Heart right ventricle (tissue), 16 donors: ENCODE measurements around the gene KREMEN1. TPM values are rescaled to one million over a fixed set of nuclear protein-coding genes. Genes with fewer than 3 reads are reported as not detected.

Experiments used
- ATAC-seq, 8 donors: fragments of 200-7000 bp; cut with Tn5 transposase; one replicate each; pipeline ENCODE4 v1.9.1; 2020; ENCODE audit warnings: mild to moderate bottlenecking in 8 of 8, moderate library complexity in 8 of 8, moderate number of reproducible peaks in 1 of 8
- DNase-seq, 2 donors: peaks; one replicate each; pipeline ENCODE4 v3.0.0-alpha.2; 2020
- H3K27ac ChIP-seq, 10 donors: fragments of 200-600 bp; sonication (generic) in 2 of 10; one replicate each; pipeline versions ENCODE4 v1.5.0 to v1.8.0; 2020 to 2022; ENCODE audit warnings: mild to moderate bottlenecking in 3 of 10
- H3K27me3 ChIP-seq, 7 donors: fragments of 200-600 bp; one replicate each; pipeline ENCODE4 v1.8.0; 2021 to 2022; ENCODE audit warnings: mild to moderate bottlenecking in 2 of 7
- H3K36me3 ChIP-seq, 9 donors: fragments of 200-600 bp; sonication (generic) in 1 of 9; one replicate each; pipeline versions ENCODE4 v1.5.0 to v1.8.0; 2020 to 2022; ENCODE audit warnings: mild to moderate bottlenecking in 2 of 9
- H3K4me1 ChIP-seq, 9 donors: fragments of 200-600 bp; sonication (generic) in 1 of 9; one replicate each; pipeline versions ENCODE4 v1.5.0 to v1.8.0; 2020 to 2022; ENCODE audit warnings: mild to moderate bottlenecking in 4 of 9
- H3K4me3 ChIP-seq, 10 donors: fragments of 200-600 bp; sonication (generic) in 2 of 10; one replicate each; pipeline versions ENCODE4 v1.5.0 to v1.8.0; 2020 to 2022; ENCODE audit warnings: mild to moderate bottlenecking in 7 of 10, moderate library complexity in 2 of 10
- H3K9me3 ChIP-seq, 11 donors: fragments of 200-600 bp in 10 of 11; sonication (generic) in 2 of 11; one replicate each; pipeline versions ENCODE4 v1.5.0 to v1.8.0; 2013 to 2022; ENCODE audit warnings: mild to moderate bottlenecking in 2 of 11, control low read depth in 1 of 11, moderate library complexity in 1 of 11
- WGBS, 2 donors: extraction: QIAGEN DNeasy Blood & Tissue Kit; methylation state at CpG; one replicate each; pipeline ENCODE4 v1.1.7; 2013; ENCODE audit warnings: inconsistent platforms in 1 of 2; 5-methylcytosine and 5-hydroxymethylcytosine counted together
- intact Hi-C, 10 donors: fragments of 100-400 bp; cut with DNase I; formaldehyde crosslinking; loops; one replicate each; pipeline versions ENCODE4 v1.11.1 to v1.14.2; 2022
- long read RNA-seq, 3 donors: library from polyadenylated mRNA; unstranded; transcript quantifications; one replicate each; pipeline ENCODE4 v2.0.0, GENCODE V29; 2020 to 2021
- polyA plus RNA-seq, 2 donors: library from polyadenylated mRNA; stranded (reverse); fragments of 200-250 nt; gene quantifications; one replicate each; pipeline ENCODE4 v1.2.3, GENCODE V29; 2013
- total RNA-seq, 10 donors: library from RNA; stranded (reverse); fragmentation: NEBNext Ultra II Directional in 3 of 10; extraction: Animal tissue kit (Norgen Biotek cat#: 25700) in 3 of 10; gene quantifications; one replicate each; pipeline versions ENCODE4 v1.2.1 to v1.2.4, GENCODE V29; 2021 to 2023
- TF ChIP-seq, protein P1 (sequence below), 9 donors: fragments of 200-600 bp; sonication (generic) in 2 of 9; IDR thresholded peaks; one replicate each; pipeline versions ENCODE4 v1.5.0 to v1.8.0; 2021 to 2022; ENCODE audit warnings: antibody characterized with exemption in 9 of 9, mild to moderate bottlenecking in 5 of 9, moderate library complexity in 1 of 9
- donor health status: Arrhythmogenic right ventricular cardiomyopathy.
- donor health status: ischemic (EF 13 %, LVEDD 7.1; RV severe dilation, severe dysfunction).
- donor health status: healthy with polysubstance abuse.
- donor health status: DM: no; HTN: yes; CAD: no.
- donor health status: DM: no; HTN: no; CAD: no.
- donor health status: ischemic (EF 25% LVEDD 6.9; RV normal size, moderate dysfunction).
- donor health status: ischemic (EF 25% LVEDD 5.7; RV mildly dilated, moderate dysfunction).
- donor health status: healthy.
- donor health status: DM: yes; HTN: yes; CAD: no.
- donor health status: Ischemic cardiomyopathy.
- donor health status: ischemic (EF 35%, LVEDD 5.7; RV mildly dilated, moderate dysfunction).
- donor health status: nonischemic (EF 11% LVEDD 7.7; RV severe dilation, severe dysfunction).
- donor health status: DM: yes; HTN: yes; CAD: no.
- donor health status: PGD.
- donor health status: ischemic (EF 29% LVEDD 5.4; RV normal size, mild dysfunction).
- donor health status: nonischemic (EF 23%, LVEDD 6.1; RV moderate dilation, normal function).

The KREMEN1 gene, protein sequence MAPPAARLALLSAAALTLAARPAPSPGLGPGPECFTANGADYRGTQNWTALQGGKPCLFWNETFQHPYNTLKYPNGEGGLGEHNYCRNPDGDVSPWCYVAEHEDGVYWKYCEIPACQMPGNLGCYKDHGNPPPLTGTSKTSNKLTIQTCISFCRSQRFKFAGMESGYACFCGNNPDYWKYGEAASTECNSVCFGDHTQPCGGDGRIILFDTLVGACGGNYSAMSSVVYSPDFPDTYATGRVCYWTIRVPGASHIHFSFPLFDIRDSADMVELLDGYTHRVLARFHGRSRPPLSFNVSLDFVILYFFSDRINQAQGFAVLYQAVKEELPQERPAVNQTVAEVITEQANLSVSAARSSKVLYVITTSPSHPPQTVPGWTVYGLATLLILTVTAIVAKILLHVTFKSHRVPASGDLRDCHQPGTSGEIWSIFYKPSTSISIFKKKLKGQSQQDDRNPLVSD
- total RNA-seq = 10 to 100 TPM; 16.1 to 46.3 (median 37.5) TPM
- 10 to 100 TPM in 1 of 2 donors, 1 to 10 TPM in 1; 7.4 to 14.9 TPM for polyA plus RNA-seq
- long read RNA-seq, donor 1, full-length matches to known transcripts = 25 of 95 reads
- long read RNA-seq, donor 1, partial matches to known transcripts = 28 of 95 reads
- long read RNA-seq, donor 1, other reads (novel, unspliced or antisense) = 42 of 95 reads
- long read RNA-seq, donor 2, full-length matches to known transcripts = 17 of 48 reads
- long read RNA-seq, donor 2, partial matches to known transcripts = 16 of 48 reads
- long read RNA-seq, donor 2, other reads (novel, unspliced or antisense) = 15 of 48 reads
- long read RNA-seq, donor 3, full-length matches to known transcripts = 4 of 45 reads
- long read RNA-seq, donor 3, partial matches to known transcripts = 25 of 45 reads
- long read RNA-seq, donor 3, other reads (novel, unspliced or antisense) = 16 of 45 reads

DNA sequence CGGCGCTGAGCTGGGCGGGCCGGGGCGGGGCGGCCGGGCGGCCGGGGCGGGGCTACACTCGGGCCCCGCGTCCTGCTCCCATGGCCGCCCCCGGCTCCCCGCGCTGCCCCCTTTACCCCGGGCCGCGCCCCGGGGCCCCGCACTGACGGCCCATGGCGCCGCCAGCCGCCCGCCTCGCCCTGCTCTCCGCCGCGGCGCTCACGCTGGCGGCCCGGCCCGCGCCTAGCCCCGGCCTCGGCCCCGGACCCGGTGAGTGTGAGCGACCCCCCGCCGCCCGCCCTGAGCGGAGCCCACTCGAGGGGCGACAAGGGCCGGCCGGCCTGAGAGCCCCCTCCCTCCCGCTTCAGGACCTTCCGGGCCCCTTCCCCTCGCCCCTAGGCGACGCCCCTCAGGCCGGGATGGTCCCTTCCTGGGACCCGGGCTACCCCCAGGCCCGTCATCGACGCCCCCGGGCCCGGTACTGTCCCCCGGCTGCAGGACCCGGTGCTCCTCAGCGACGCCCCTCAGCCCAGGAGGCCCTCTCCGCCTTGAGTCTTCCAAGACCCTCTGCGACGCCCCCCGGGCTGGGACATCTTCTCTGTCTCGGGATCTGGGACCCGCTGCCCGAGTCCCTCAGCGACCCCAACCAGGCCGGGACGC is at the start of gene KREMEN1:
Gene KREMEN1, plus strand, starts transcription at position 57 of the 639 bp plus-strand sequence. Its CDS starts 96 bp downstream, at position 153.
- ATAC-seq = peak in 3 of 8 donors; percentile 2 to 42 (median 22)
- H3K27ac ChIP-seq = peak within 1 kb of the TSS in 8 of 10 donors; percentile 3 to 84 (median 70)

DNA sequence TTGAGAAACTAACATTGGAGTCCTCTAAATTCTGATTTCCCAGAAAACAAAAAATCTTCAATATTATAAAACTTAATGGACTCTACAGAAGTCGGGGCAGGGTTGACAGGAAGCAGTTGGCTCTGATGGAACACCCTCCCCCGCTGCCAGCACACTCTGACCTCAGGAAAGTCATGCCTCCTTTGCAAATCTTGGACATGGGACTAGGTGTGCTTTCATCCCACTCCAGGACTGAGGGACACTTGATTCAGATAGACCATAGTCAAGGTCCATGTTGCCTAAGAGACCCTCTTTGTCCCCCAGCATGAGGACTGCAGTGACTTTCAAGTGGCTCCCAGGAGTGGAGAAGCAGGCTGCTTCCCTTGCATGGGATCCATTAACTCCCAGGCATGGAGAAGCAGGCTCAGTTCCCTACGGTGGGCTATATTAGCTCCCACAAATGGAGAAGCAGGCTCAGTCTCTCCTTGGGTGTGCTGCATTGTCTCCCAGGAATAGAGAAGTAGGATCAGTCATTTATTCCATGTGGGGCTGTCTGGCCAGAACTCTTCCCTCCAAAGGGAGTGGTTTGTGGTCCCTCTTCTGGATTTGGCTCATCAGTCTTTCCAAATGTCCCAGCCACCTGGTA is 49.6 kb upstream of the KREMEN1 start:
- TF ChIP-seq, protein P1, sequence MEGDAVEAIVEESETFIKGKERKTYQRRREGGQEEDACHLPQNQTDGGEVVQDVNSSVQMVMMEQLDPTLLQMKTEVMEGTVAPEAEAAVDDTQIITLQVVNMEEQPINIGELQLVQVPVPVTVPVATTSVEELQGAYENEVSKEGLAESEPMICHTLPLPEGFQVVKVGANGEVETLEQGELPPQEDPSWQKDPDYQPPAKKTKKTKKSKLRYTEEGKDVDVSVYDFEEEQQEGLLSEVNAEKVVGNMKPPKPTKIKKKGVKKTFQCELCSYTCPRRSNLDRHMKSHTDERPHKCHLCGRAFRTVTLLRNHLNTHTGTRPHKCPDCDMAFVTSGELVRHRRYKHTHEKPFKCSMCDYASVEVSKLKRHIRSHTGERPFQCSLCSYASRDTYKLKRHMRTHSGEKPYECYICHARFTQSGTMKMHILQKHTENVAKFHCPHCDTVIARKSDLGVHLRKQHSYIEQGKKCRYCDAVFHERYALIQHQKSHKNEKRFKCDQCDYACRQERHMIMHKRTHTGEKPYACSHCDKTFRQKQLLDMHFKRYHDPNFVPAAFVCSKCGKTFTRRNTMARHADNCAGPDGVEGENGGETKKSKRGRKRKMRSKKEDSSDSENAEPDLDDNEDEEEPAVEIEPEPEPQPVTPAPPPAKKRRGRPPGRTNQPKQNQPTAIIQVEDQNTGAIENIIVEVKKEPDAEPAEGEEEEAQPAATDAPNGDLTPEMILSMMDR (IDR thresholded peaks at IDR 0.05) = no peak
- intact Hi-C loops = no loop called here
- DNase-seq = no peak
- Histone ChIP-seq H3K4me1 (peaks cover 0 to 17% (median 12%) of the 10 kb centered on the region in 9 donors), H3K36me3 (no peaks in the 10 kb centered on the region), H3K27me3 (no peaks in the 10 kb centered on the region), H3K9me3 (peaks cover 0 to 6% (median 0%) of the 10 kb centered on the region in 11 donors), H3K4me3 (no peak overlapping the region), H3K27ac (no peak overlapping the region)
- ATAC-seq = no peak
- 50 to 54% methylated on average over 3 of the region's 3 CpGs for WGBS, 2 donors

More for the DNA sequence above, at the start of gene KREMEN1:
- Histone ChIP-seq H3K36me3 (no peaks in the 10 kb centered on the region), H3K4me3 (peak within 1 kb of the TSS; percentile 19 to 86 (median 80)), H3K9me3 (no peaks in the 10 kb centered on the region), H3K4me1 (peaks cover 4 to 48% (median 29%) of the 10 kb centered on the region in 9 donors), H3K27me3 (peaks cover 0 to 72% (median 0%) of the 10 kb centered on the region in 7 donors)
- intact Hi-C loops = loop anchor here in 4 of 10 donors (5.0 to 10.0 kb wide), 2 partner anchors 79 to 82 kb away; no protein-coding TSS in a partner anchor
- TF ChIP-seq, protein P1 (IDR thresholded peaks at IDR 0.05) = no peak
- peak in 1 of 2 donors; percentile 23 for DNase-seq
- WGBS, 2 donors = 1% methylated on average over 45 to 76 of the region's 76 CpGs

DNA sequence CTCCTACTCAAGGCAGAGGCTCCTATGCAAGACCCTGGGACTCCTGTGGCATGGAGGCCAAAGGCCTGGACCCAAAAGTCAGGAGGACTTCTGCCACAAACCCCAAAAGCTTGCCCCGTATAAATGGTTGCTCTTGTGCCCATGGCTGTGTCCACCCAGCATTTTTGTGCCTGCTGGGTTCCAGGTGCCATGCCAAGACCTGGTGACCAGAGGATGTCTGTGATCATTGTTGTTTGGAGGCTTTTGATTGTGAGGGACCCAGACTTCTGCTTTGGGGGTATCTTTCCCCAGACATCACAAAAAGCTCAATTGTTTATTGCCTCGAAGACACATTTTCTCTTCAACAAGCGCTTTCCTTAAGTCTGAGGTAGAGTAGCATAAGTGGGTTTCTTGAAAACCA is 46.3 kb upstream of the KREMEN1 start:
- TF ChIP-seq, protein P1 (IDR thresholded peaks at IDR 0.05) = no peak
- Histone ChIP-seq H3K4me1 (peaks cover 2 to 37% (median 22%) of the 10 kb centered on the region in 9 donors), H3K9me3 (no peaks in the 10 kb centered on the region), H3K27ac (no peak overlapping the region), H3K4me3 (no peak overlapping the region), H3K36me3 (no peaks in the 10 kb centered on the region), H3K27me3 (peaks cover 0 to 22% (median 0%) of the 10 kb centered on the region in 7 donors)
- ATAC-seq (no peak), DNase-seq (no peak)
- 93 to 96% methylated on average over 3 of the region's 3 CpGs for WGBS, 2 donors
- intact Hi-C loops = no loop called here
